ENCODE measurements around the gene EFNA4.

Gene EFNA4

GRCh38 chr1:155084722-155085503, 21.4 kb downstream of the EFNA4 start:
- Histone ChIP-seq H3K4ac (ENCODE audit: low read depth in 1 of 2, low read length in 2 of 2) (no peak overlapping the region), H2BK5ac (ENCODE audit: low read depth, low read length, poor library complexity, severe bottlenecking) (no peak overlapping the region), H2BK120ac (ENCODE audit: low read depth, low read length) (peak overlapping the region; percentile 23), H4K8ac (ENCODE audit: low read length) (peak overlapping the region; percentile 77), H3K23ac (ENCODE audit: low read length in 2 of 2) (no peak overlapping the region), H4K91ac (ENCODE audit: low read length) (no peak overlapping the region), H3K14ac (ENCODE audit: low read length in 2 of 2) (no peak overlapping the region), H3K36me3 (ENCODE audit: control insufficient read depth in 1 of 2, insufficient read depth in 2 of 2, low read depth in 1 of 2, low read length in 2 of 2) (peaks cover 0 to 4% of the 10 kb centered on the region in 2 experiments), H3K4me3 (ENCODE audit: insufficient read depth in 1 of 2, low read depth in 1 of 2, low read length in 2 of 2) (peak overlapping the region; percentile 73 to 84), H3K9me3 (ENCODE audit: control insufficient read depth, low read length) (no peaks in the 10 kb centered on the region), H2BK15ac (ENCODE audit: low read depth, poor library complexity, severe bottlenecking) (no peak overlapping the region), H3K79me1 (replicated peaks; ENCODE audit: low read length, poor library complexity, severe bottlenecking) (no peaks in the 10 kb centered on the region), H3K4me2 (ENCODE audit: low read length, poor library complexity, severe bottlenecking) (peak overlapping the region; percentile 92), H3K27ac (ENCODE audit: low read length, poor library complexity, severe bottlenecking) (peak overlapping the region; percentile 89), H2AK5ac (ENCODE audit: low read length, severe bottlenecking) (no peak overlapping the region), H2BK12ac (ENCODE audit: low read length in 2 of 2) (peak overlapping the region in 1 of 2 experiments; percentile 8), H2AFZ (ENCODE audit: low read depth, low read length) (peak overlapping the region; percentile 72), H3K27me3 (ENCODE audit: control insufficient read depth in 1 of 2, insufficient read depth in 1 of 2, low read length in 2 of 2) (peaks cover 43 to 44% of the 10 kb centered on the region in 2 experiments), H3K18ac (ENCODE audit: low read depth in 1 of 2, low read length in 2 of 2) (peak overlapping the region in 1 of 2 experiments; percentile 46), H3K4me1 (ENCODE audit: control insufficient read depth, insufficient read depth, low read depth, low read length) (peaks cover 51% of the 10 kb centered on the region), H3K9ac (ENCODE audit: low read length) (peak overlapping the region; percentile 81)
- WGBS = under 1% methylated on average over 67 of the region's 67 CpGs
- DNase-seq = peak; percentile 96

- no peak overlapping the region for H3K14ac ChIP-seq (ENCODE audit: low read length in 2 of 2)
- no peak overlapping the region for H2AK5ac ChIP-seq (ENCODE audit: low read length, severe bottlenecking)
- H2BK5ac ChIP-seq (ENCODE audit: low read depth, low read length, poor library complexity, severe bottlenecking) = no peak overlapping the region
- H3K9ac ChIP-seq (ENCODE audit: low read length) = peak overlapping the region; percentile 64
- no peak overlapping the region for H2BK120ac ChIP-seq (ENCODE audit: low read depth, low read length)
- H2BK15ac ChIP-seq (ENCODE audit: low read depth, poor library complexity, severe bottlenecking) = no peak overlapping the region
- 3% methylated on average over 24 of the region's 32 CpGs for WGBS
- peaks cover 0 to 4% of the 10 kb centered on the region in 2 experiments for H3K36me3 ChIP-seq (ENCODE audit: control insufficient read depth in 1 of 2, insufficient read depth in 2 of 2, low read depth in 1 of 2, low read length in 2 of 2)
- H2AFZ ChIP-seq (ENCODE audit: low read depth, low read length) = peak overlapping the region; percentile 83
- no peak overlapping the region for H3K23ac ChIP-seq (ENCODE audit: low read length in 2 of 2)
- no peak overlapping the region for H3K4ac ChIP-seq (ENCODE audit: low read depth in 1 of 2, low read length in 2 of 2)
- no peaks in the 10 kb centered on the region for H3K9me3 ChIP-seq (ENCODE audit: control insufficient read depth, low read length)
- H3K4me3 ChIP-seq (ENCODE audit: insufficient read depth in 1 of 2, low read depth in 1 of 2, low read length in 2 of 2) = peak overlapping the region; percentile 73 to 84
- H3K4me2 ChIP-seq (ENCODE audit: low read length, poor library complexity, severe bottlenecking) = peak overlapping the region; percentile 92
- H3K27me3 ChIP-seq (ENCODE audit: control insufficient read depth in 1 of 2, insufficient read depth in 1 of 2, low read length in 2 of 2) = peaks cover 36 to 39% of the 10 kb centered on the region in 2 experiments
- H3K79me1 ChIP-seq (replicated peaks; ENCODE audit: low read length, poor library complexity, severe bottlenecking) = no peaks in the 10 kb centered on the region
- H4K91ac ChIP-seq (ENCODE audit: low read length) = no peak overlapping the region
- H4K8ac ChIP-seq (ENCODE audit: low read length) = no peak overlapping the region
- H3K27ac ChIP-seq (ENCODE audit: low read length, poor library complexity, severe bottlenecking) = peak overlapping the region; percentile 15
- H2BK12ac ChIP-seq (ENCODE audit: low read length in 2 of 2) = peak overlapping the region in 1 of 2 experiments; percentile 0
- no peak overlapping the region for H3K18ac ChIP-seq (ENCODE audit: low read depth in 1 of 2, low read length in 2 of 2)
- peak; percentile 55 for DNase-seq
- H3K4me1 ChIP-seq (ENCODE audit: control insufficient read depth, insufficient read depth, low read depth, low read length) = peaks cover 44% of the 10 kb centered on the region
Observed at GRCh38 chr1:155085504-155086127, 22.1 kb downstream of the EFNA4 start.

- peak overlapping the region in 1 of 2 experiments; percentile 74 for H3K14ac ChIP-seq (ENCODE audit: low read length in 2 of 2)
- no peaks in the 10 kb centered on the region for H3K9me3 ChIP-seq (ENCODE audit: control insufficient read depth, low read length)
- no peak overlapping the region for H3K4me3 ChIP-seq (ENCODE audit: insufficient read depth in 1 of 2, low read depth in 1 of 2, low read length in 2 of 2)
- H4K8ac ChIP-seq (ENCODE audit: low read length) = peak overlapping the region; percentile 48
- H3K9ac ChIP-seq (ENCODE audit: low read length) = no peak overlapping the region
- peak overlapping the region in 1 of 2 experiments; percentile 60 for H3K4ac ChIP-seq (ENCODE audit: low read depth in 1 of 2, low read length in 2 of 2)
- peak overlapping the region; percentile 16 for H2BK15ac ChIP-seq (ENCODE audit: low read depth, poor library complexity, severe bottlenecking)
- peaks cover 40% of the 10 kb centered on the region for H3K4me1 ChIP-seq (ENCODE audit: control insufficient read depth, insufficient read depth, low read depth, low read length)
- H3K4me2 ChIP-seq (ENCODE audit: low read length, poor library complexity, severe bottlenecking) = no peak overlapping the region
- 13% methylated on average over 21 of the region's 24 CpGs for WGBS
- no peak overlapping the region for H2AFZ ChIP-seq (ENCODE audit: low read depth, low read length)
- no peak overlapping the region for H2BK120ac ChIP-seq (ENCODE audit: low read depth, low read length)
- H3K18ac ChIP-seq (ENCODE audit: low read depth in 1 of 2, low read length in 2 of 2) = no peak overlapping the region
- H4K91ac ChIP-seq (ENCODE audit: low read length) = peak overlapping the region; percentile 2
- no peak overlapping the region for H2AK5ac ChIP-seq (ENCODE audit: low read length, severe bottlenecking)
- H3K23ac ChIP-seq (ENCODE audit: low read length in 2 of 2) = no peak overlapping the region
- H3K79me1 ChIP-seq (replicated peaks; ENCODE audit: low read length, poor library complexity, severe bottlenecking) = no peaks in the 10 kb centered on the region
- peaks cover 30 to 39% of the 10 kb centered on the region in 2 experiments for H3K27me3 ChIP-seq (ENCODE audit: control insufficient read depth in 1 of 2, insufficient read depth in 1 of 2, low read length in 2 of 2)
- H3K27ac ChIP-seq (ENCODE audit: low read length, poor library complexity, severe bottlenecking) = no peak overlapping the region
- no peak overlapping the region for H2BK5ac ChIP-seq (ENCODE audit: low read depth, low read length, poor library complexity, severe bottlenecking)
- H2BK12ac ChIP-seq (ENCODE audit: low read length in 2 of 2) = no peak overlapping the region
- DNase-seq = peak; percentile 57
- peaks cover 0 to 4% of the 10 kb centered on the region in 2 experiments for H3K36me3 ChIP-seq (ENCODE audit: control insufficient read depth in 1 of 2, insufficient read depth in 2 of 2, low read depth in 1 of 2, low read length in 2 of 2)
Observed at GRCh38 chr1:155086128-155086741, 22.7 kb downstream of the EFNA4 start.

All from mesenchymal stem cell (in vitro differentiated cells and primary cell).